ENCODE results near the gene GBGT1. TPM values are rescaled to one million over a fixed set of nuclear protein-coding genes. Genes with fewer than 3 reads are reported as not detected.

GBGT1 gene
- total and polyA plus RNA-seq, 2 donors (not counting 1 experiment from before 2014, with no cell fraction given), result 19.6 to 52.7 TPM

- peaks cover 73% of the 10 kb centered on the region for H4K20me1 ChIP-seq (ENCODE audit: control insufficient read depth, insufficient read depth, low read length, poor library complexity, severe bottlenecking)
- H3K79me2 ChIP-seq (ENCODE audit: control insufficient read depth, insufficient read depth, low read length), result peaks cover 74% of the 10 kb centered on the region
- intact Hi-C loops (cut with micrococcal nuclease), result no loop called here
- WGBS (ENCODE audit: insufficient coverage), result 24% methylated on average over 13 of the region's 16 CpGs
- no peak overlapping the region for H3K9ac ChIP-seq (ENCODE audit: low read length)
- no peaks in the 10 kb centered on the region for H3K27me3 ChIP-seq (replicated peaks in 1 of 4; ENCODE audit: control extremely low read depth in 1 of 4, control insufficient read depth in 3 of 4, insufficient read depth in 4 of 4, low read length in 3 of 4)
- no peak for ATAC-seq (ENCODE audit: low read depth)
- H3K9me3 ChIP-seq (ENCODE audit: control extremely low read depth in 1 of 3, control insufficient read depth in 2 of 3, insufficient read depth in 1 of 3, low read length in 2 of 3), result no peaks in the 10 kb centered on the region
- peaks cover 54% of the 10 kb centered on the region for H3K4me1 Mint-ChIP-seq
- no peaks in the 10 kb centered on the region for H3K36me3 ChIP-seq (replicated peaks in 1 of 2; ENCODE audit: control extremely low read depth in 1 of 2, control insufficient read depth in 1 of 2, extremely low read depth in 1 of 2, insufficient read depth in 2 of 2, low read length in 1 of 2)
- ChIA-PET CTCF (interaction anchor here (3.0 to 12.7 kb wide), 2 partner anchors 9 to 35 kb away, joined by 87 to 599 read pairs; no protein-coding TSS in a partner anchor), POLR2A (no interaction called here)
- no peak overlapping the region for H2AFZ ChIP-seq (ENCODE audit: insufficient read depth, low read depth, low read length, poor library complexity, severe bottlenecking)
- no peaks in the 10 kb centered on the region for H3K27me3 Mint-ChIP-seq
- H3K4me2 ChIP-seq (replicated peaks; ENCODE audit: low read depth, low read length, poor library complexity, severe bottlenecking), result no peak overlapping the region
- H3K27ac ChIP-seq (ENCODE audit: low read length in 2 of 2), result peak overlapping the region; percentile 44 to 64
- H3K4me3 Mint-ChIP-seq, result peak overlapping the region; percentile 23
- peak; percentile 73 for DNase-seq
- H3K4me1 ChIP-seq (ENCODE audit: control insufficient read depth in 2 of 2, insufficient read depth in 2 of 2, low read length in 2 of 2), result peaks cover 14 to 40% of the 10 kb centered on the region in 2 donors
- no peak overlapping the region for H3K4me3 ChIP-seq (ENCODE audit: control extremely low read depth in 1 of 5, extremely low read depth in 1 of 5, insufficient read depth in 1 of 5, low read depth in 2 of 5, low read length in 4 of 5)
- H3K27ac Mint-ChIP-seq, result peak overlapping the region; percentile 81
- no peaks in the 10 kb centered on the region for H3K9me3 Mint-ChIP-seq (ENCODE audit: insufficient read depth)
- TF ChIP-seq CTCF (IDR thresholded peaks at IDR 0.05), result no peak
These were observed 21.7 kb downstream of the GBGT1 start for GRCh38 chr9:133141833-133142595.

- Histone ChIP-seq H3K4me3 (ENCODE audit: control extremely low read depth in 1 of 5, extremely low read depth in 1 of 5, insufficient read depth in 1 of 5, low read depth in 2 of 5, low read length in 4 of 5) (no peak overlapping the region), H3K27me3 (replicated peaks in 1 of 4; ENCODE audit: control extremely low read depth in 1 of 4, control insufficient read depth in 3 of 4, insufficient read depth in 4 of 4, low read length in 3 of 4) (no peaks in the 10 kb centered on the region), H3K36me3 (replicated peaks in 1 of 2; ENCODE audit: control extremely low read depth in 1 of 2, control insufficient read depth in 1 of 2, extremely low read depth in 1 of 2, insufficient read depth in 2 of 2, low read length in 1 of 2) (no peaks in the 10 kb centered on the region), H3K27ac (ENCODE audit: low read length in 2 of 2) (no peak overlapping the region), H3K4me2 (replicated peaks; ENCODE audit: low read depth, low read length, poor library complexity, severe bottlenecking) (no peak overlapping the region), H3K9me3 (ENCODE audit: control extremely low read depth in 1 of 3, control insufficient read depth in 2 of 3, insufficient read depth in 1 of 3, low read length in 2 of 3) (no peaks in the 10 kb centered on the region), H3K9ac (ENCODE audit: low read length) (no peak overlapping the region), H3K79me2 (ENCODE audit: control insufficient read depth, insufficient read depth, low read length) (peaks cover 61% of the 10 kb centered on the region), H4K20me1 (ENCODE audit: control insufficient read depth, insufficient read depth, low read length, poor library complexity, severe bottlenecking) (peaks cover 61% of the 10 kb centered on the region), H2AFZ (ENCODE audit: insufficient read depth, low read depth, low read length, poor library complexity, severe bottlenecking) (no peak overlapping the region), H3K4me1 (ENCODE audit: control insufficient read depth in 2 of 2, insufficient read depth in 2 of 2, low read length in 2 of 2) (peaks cover 13 to 40% of the 10 kb centered on the region in 2 donors)
- no peak for DNase-seq
- intact Hi-C loops (cut with micrococcal nuclease), result no loop called here
- ATAC-seq (ENCODE audit: low read depth), result no peak
- Mint-ChIP-seq H3K4me3 (no peak overlapping the region), H3K27ac (peak overlapping the region; percentile 46), H3K4me1 (peaks cover 53% of the 10 kb centered on the region), H3K27me3 (no peaks in the 10 kb centered on the region), H3K9me3 (ENCODE audit: insufficient read depth) (no peaks in the 10 kb centered on the region)
- TF ChIP-seq EZH2 (IDR thresholded peaks at IDR 0.05; ENCODE audit: borderline replicate concordance, insufficient read depth, low read depth, low read length, poor library complexity, severe bottlenecking) (no peak), CTCF (IDR thresholded peaks at IDR 0.05) (no peak)
- POLR2A ChIA-PET, result no interaction called here
- 95% methylated on average over 10 of the region's 14 CpGs for WGBS (ENCODE audit: insufficient coverage)
- CTCF ChIA-PET, result no interaction called here
These were observed 23.1 kb downstream of the GBGT1 start for GRCh38 chr9:133140606-133141005.

All from B cell (primary cell).